GM19452 (cell line): ENCODE results near the gene DOHH.
"Not testable (repeated sequence)": the region's sequence is repeated elsewhere in the genome, so short reads cannot be mapped to it uniquely, and the experiment has no call there.

Experiments used
- ATAC-seq: cut with Tn5 transposase; IDR thresholded peaks from one replicate; pipeline ENCODE4 v1.9.1; 2021; ENCODE audit not compliant: unreplicated experiment

DOHH gene

GRCh38 chr19:3535235-3535535, 34.7 kb upstream of the DOHH start:
- no peak for ATAC-seq

- no peak for ATAC-seq
These were observed 34.1 kb upstream of the DOHH start for GRCh38 chr19:3534375-3535234.

- ATAC-seq = no peak
These were observed 33.2 kb upstream of the DOHH start for GRCh38 chr19:3533563-3534216.

GRCh38 chr19:3533033-3533432, 32.6 kb upstream of the DOHH start:
- ATAC-seq = no peak

- no peak for ATAC-seq
These were observed 31.8 kb upstream of the DOHH start for GRCh38 chr19:3532154-3532786.

- no peak for ATAC-seq
These were observed 31.2 kb upstream of the DOHH start for GRCh38 chr19:3531716-3532115.

- no peak for ATAC-seq
These were observed 29.9 kb upstream of the DOHH start for GRCh38 chr19:3530389-3530788.

- not testable (repeated sequence) for ATAC-seq
These were observed 28.8 kb upstream of the DOHH start for GRCh38 chr19:3529299-3529698.

GRCh38 chr19:3528539-3529211, 28.2 kb upstream of the DOHH start:
- no peak for ATAC-seq

GRCh38 chr19:3528080-3528479, 27.6 kb upstream of the DOHH start:
- ATAC-seq = no peak

GRCh38 chr19:3527238-3527910, 26.9 kb upstream of the DOHH start:
- no peak for ATAC-seq

GRCh38 chr19:3526507-3527237, 26.2 kb upstream of the DOHH start:
- ATAC-seq = no peak

GRCh38 chr19:3524904-3525451, 24.5 kb upstream of the DOHH start:
- ATAC-seq = no peak

- no peak for ATAC-seq
These were observed 23.8 kb upstream of the DOHH start for GRCh38 chr19:3524078-3524842.

- no peak for ATAC-seq
These were observed 23.0 kb upstream of the DOHH start for GRCh38 chr19:3523361-3524077.

GRCh38 chr19:3522421-3523360, 22.2 kb upstream of the DOHH start:
- no peak for ATAC-seq

GRCh38 chr19:3521104-3521445, 20.6 kb upstream of the DOHH start:
- no peak for ATAC-seq
